Measurements from ENCODE around the gene TPBGL. TPM values are rescaled to one million over a fixed set of nuclear protein-coding genes. Genes with fewer than 3 reads are reported as not detected.

The TPBGL gene
- total RNA-seq (not detected), polyA plus RNA-seq (0.38 TPM)

GRCh38 chr11:75240311-75241035 is at the start of gene TPBGL:
Gene TPBGL, plus strand, starts transcription at chr11:75240774. Its CDS starts 276 bp downstream, at chr11:75241050.
- H3K4me3 ChIP-seq (ENCODE audit: low read depth, low read length) = peak within 1 kb of the TSS; percentile 40
- no peak within 1 kb of the TSS for H3K27ac ChIP-seq (ENCODE audit: low read depth)
- H3K36me3 ChIP-seq (ENCODE audit: insufficient read depth) = no peaks in the 10 kb centered on the region
- no peak for DNase-seq (ENCODE audit: extremely low spot score)
- 2% methylated on average over 58 of the region's 58 CpGs for WGBS
- peaks cover 2% of the 10 kb centered on the region for H3K4me1 ChIP-seq (ENCODE audit: insufficient read depth)

GRCh38 chr11:75191330-75191717 is 49.2 kb upstream of the TPBGL start:
- no peak for DNase-seq (ENCODE audit: extremely low spot score)
- WGBS = 49% methylated on average over 3 of the region's 3 CpGs
- no peak overlapping the region for H3K4me3 ChIP-seq (ENCODE audit: low read depth, low read length)
- H3K27ac ChIP-seq (ENCODE audit: low read depth) = no peak overlapping the region
- no peaks in the 10 kb centered on the region for H3K4me1 ChIP-seq (ENCODE audit: insufficient read depth)
- H3K36me3 ChIP-seq (ENCODE audit: insufficient read depth) = no peaks in the 10 kb centered on the region

- no peak overlapping the region for H3K27ac ChIP-seq (ENCODE audit: low read depth)
- H3K36me3 ChIP-seq (ENCODE audit: insufficient read depth) = no peaks in the 10 kb centered on the region
- DNase-seq (ENCODE audit: extremely low spot score) = no peak
- 97% methylated on average over 15 of the region's 15 CpGs for WGBS
- no peaks in the 10 kb centered on the region for H3K4me1 ChIP-seq (ENCODE audit: insufficient read depth)
- no peak overlapping the region for H3K4me3 ChIP-seq (ENCODE audit: low read depth, low read length)
Observed at GRCh38 chr11:75193271-75193670, 47.3 kb upstream of the TPBGL start.

GRCh38 chr11:75193711-75194110 is 46.9 kb upstream of the TPBGL start:
- no peaks in the 10 kb centered on the region for H3K4me1 ChIP-seq (ENCODE audit: insufficient read depth)
- no peaks in the 10 kb centered on the region for H3K36me3 ChIP-seq (ENCODE audit: insufficient read depth)
- H3K4me3 ChIP-seq (ENCODE audit: low read depth, low read length) = no peak overlapping the region
- no peak overlapping the region for H3K27ac ChIP-seq (ENCODE audit: low read depth)
- 81% methylated on average over 2 of the region's 2 CpGs for WGBS
- DNase-seq (ENCODE audit: extremely low spot score) = no peak

- Histone ChIP-seq H3K36me3 (ENCODE audit: insufficient read depth) (no peaks in the 10 kb centered on the region), H3K4me3 (ENCODE audit: low read depth, low read length) (no peak overlapping the region), H3K27ac (ENCODE audit: low read depth) (no peak overlapping the region), H3K4me1 (ENCODE audit: insufficient read depth) (no peaks in the 10 kb centered on the region)
- 52% methylated on average over 5 of the region's 5 CpGs for WGBS
- no peak for DNase-seq (ENCODE audit: extremely low spot score)
Observed at GRCh38 chr11:75194147-75194546, 46.4 kb upstream of the TPBGL start.

- Histone ChIP-seq H3K4me3 (ENCODE audit: low read depth, low read length) (no peak overlapping the region), H3K27ac (ENCODE audit: low read depth) (no peak overlapping the region), H3K36me3 (ENCODE audit: insufficient read depth) (no peaks in the 10 kb centered on the region), H3K4me1 (ENCODE audit: insufficient read depth) (no peaks in the 10 kb centered on the region)
- no peak for DNase-seq (ENCODE audit: extremely low spot score)
- 68% methylated on average over 7 of the region's 7 CpGs for WGBS
Observed at GRCh38 chr11:75195167-75195962, 45.2 kb upstream of the TPBGL start.

GRCh38 chr11:75196426-75196825 is 44.1 kb upstream of the TPBGL start:
- no peak overlapping the region for H3K4me3 ChIP-seq (ENCODE audit: low read depth, low read length)
- no peaks in the 10 kb centered on the region for H3K4me1 ChIP-seq (ENCODE audit: insufficient read depth)
- no peak overlapping the region for H3K27ac ChIP-seq (ENCODE audit: low read depth)
- no peaks in the 10 kb centered on the region for H3K36me3 ChIP-seq (ENCODE audit: insufficient read depth)
- DNase-seq (ENCODE audit: extremely low spot score) = no peak
- WGBS = 74% methylated on average over 8 of the region's 8 CpGs

GRCh38 chr11:75197512-75198277 is 42.9 kb upstream of the TPBGL start:
- DNase-seq (ENCODE audit: extremely low spot score) = no peak
- WGBS = 92% methylated on average over 4 of the region's 4 CpGs
- Histone ChIP-seq H3K27ac (ENCODE audit: low read depth) (no peak overlapping the region), H3K4me1 (ENCODE audit: insufficient read depth) (no peaks in the 10 kb centered on the region), H3K36me3 (ENCODE audit: insufficient read depth) (no peaks in the 10 kb centered on the region), H3K4me3 (ENCODE audit: low read depth, low read length) (no peak overlapping the region)

GRCh38 chr11:75198278-75198973 is 42.1 kb upstream of the TPBGL start:
- no peak overlapping the region for H3K4me3 ChIP-seq (ENCODE audit: low read depth, low read length)
- no peak for DNase-seq (ENCODE audit: extremely low spot score)
- no peak overlapping the region for H3K27ac ChIP-seq (ENCODE audit: low read depth)
- 89% methylated on average over 7 of the region's 7 CpGs for WGBS
- H3K36me3 ChIP-seq (ENCODE audit: insufficient read depth) = no peaks in the 10 kb centered on the region
- H3K4me1 ChIP-seq (ENCODE audit: insufficient read depth) = no peaks in the 10 kb centered on the region

GRCh38 chr11:75199412-75199955 is 41.1 kb upstream of the TPBGL start:
- no peak overlapping the region for H3K27ac ChIP-seq (ENCODE audit: low read depth)
- no peak overlapping the region for H3K4me3 ChIP-seq (ENCODE audit: low read depth, low read length)
- WGBS = 87% methylated on average over 5 of the region's 5 CpGs
- H3K36me3 ChIP-seq (ENCODE audit: insufficient read depth) = no peaks in the 10 kb centered on the region
- no peaks in the 10 kb centered on the region for H3K4me1 ChIP-seq (ENCODE audit: insufficient read depth)
- DNase-seq (ENCODE audit: extremely low spot score) = no peak

- Histone ChIP-seq H3K4me1 (ENCODE audit: insufficient read depth) (no peaks in the 10 kb centered on the region), H3K4me3 (ENCODE audit: low read depth, low read length) (no peak overlapping the region), H3K27ac (ENCODE audit: low read depth) (no peak overlapping the region), H3K36me3 (ENCODE audit: insufficient read depth) (no peaks in the 10 kb centered on the region)
- no peak for DNase-seq (ENCODE audit: extremely low spot score)
- 65% methylated on average over 10 of the region's 10 CpGs for WGBS
Observed at GRCh38 chr11:75200051-75200450, 40.5 kb upstream of the TPBGL start.

GRCh38 chr11:75200531-75200930 is 40.0 kb upstream of the TPBGL start:
- WGBS = 90% methylated on average over 2 of the region's 2 CpGs
- H3K4me3 ChIP-seq (ENCODE audit: low read depth, low read length) = no peak overlapping the region
- no peaks in the 10 kb centered on the region for H3K4me1 ChIP-seq (ENCODE audit: insufficient read depth)
- H3K36me3 ChIP-seq (ENCODE audit: insufficient read depth) = no peaks in the 10 kb centered on the region
- H3K27ac ChIP-seq (ENCODE audit: low read depth) = no peak overlapping the region
- no peak for DNase-seq (ENCODE audit: extremely low spot score)

GRCh38 chr11:75201771-75202170 is 38.8 kb upstream of the TPBGL start:
- no peak for DNase-seq (ENCODE audit: extremely low spot score)
- H3K4me1 ChIP-seq (ENCODE audit: insufficient read depth) = no peaks in the 10 kb centered on the region
- H3K27ac ChIP-seq (ENCODE audit: low read depth) = no peak overlapping the region
- no peak overlapping the region for H3K4me3 ChIP-seq (ENCODE audit: low read depth, low read length)
- 79% methylated on average over 3 of the region's 3 CpGs for WGBS
- no peaks in the 10 kb centered on the region for H3K36me3 ChIP-seq (ENCODE audit: insufficient read depth)

Data from urinary bladder (tissue), 4 donors.